ENCODE results near the gene B3GALT6.

B3GALT6 gene

DNA sequence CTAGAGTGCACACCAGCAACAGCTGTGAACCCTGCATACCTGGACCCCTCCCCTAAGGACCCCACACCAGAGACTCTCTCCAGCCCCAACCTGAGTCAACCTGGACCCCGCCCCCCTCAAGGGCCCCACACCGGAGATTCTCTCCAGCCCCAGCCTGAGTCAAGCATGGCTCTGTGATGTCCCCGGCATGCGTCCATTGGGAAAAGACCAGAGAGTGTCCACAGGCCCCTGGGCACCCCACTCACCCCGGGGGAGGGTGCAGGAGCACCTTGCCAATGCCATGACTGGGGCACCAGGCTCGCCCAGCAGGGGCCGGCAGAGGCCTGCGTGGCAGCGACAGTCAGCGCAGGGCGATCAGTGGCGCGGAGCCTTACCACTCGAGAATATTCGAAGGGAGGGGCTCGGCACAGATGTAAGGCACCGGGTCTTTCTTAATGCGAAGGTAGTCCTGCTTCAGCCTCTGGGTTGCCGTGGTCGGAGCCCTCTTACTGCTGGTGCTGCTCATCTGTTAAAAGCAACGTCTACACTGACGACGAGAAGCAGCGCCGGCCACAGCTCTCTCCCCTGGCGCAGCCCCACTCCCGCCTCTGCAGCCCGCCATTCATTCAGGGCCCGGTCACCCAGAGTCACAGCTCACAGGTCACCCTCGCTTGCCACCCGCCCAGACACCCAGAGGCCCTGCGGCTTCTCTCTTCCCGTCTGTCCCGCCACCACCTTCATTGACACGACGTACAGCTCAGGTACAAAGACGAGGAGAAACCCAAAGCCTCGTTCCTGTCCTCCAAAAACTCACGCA lies 35.6 kb downstream of the B3GALT6 start:
- TF ChIP-seq, protein P1, sequence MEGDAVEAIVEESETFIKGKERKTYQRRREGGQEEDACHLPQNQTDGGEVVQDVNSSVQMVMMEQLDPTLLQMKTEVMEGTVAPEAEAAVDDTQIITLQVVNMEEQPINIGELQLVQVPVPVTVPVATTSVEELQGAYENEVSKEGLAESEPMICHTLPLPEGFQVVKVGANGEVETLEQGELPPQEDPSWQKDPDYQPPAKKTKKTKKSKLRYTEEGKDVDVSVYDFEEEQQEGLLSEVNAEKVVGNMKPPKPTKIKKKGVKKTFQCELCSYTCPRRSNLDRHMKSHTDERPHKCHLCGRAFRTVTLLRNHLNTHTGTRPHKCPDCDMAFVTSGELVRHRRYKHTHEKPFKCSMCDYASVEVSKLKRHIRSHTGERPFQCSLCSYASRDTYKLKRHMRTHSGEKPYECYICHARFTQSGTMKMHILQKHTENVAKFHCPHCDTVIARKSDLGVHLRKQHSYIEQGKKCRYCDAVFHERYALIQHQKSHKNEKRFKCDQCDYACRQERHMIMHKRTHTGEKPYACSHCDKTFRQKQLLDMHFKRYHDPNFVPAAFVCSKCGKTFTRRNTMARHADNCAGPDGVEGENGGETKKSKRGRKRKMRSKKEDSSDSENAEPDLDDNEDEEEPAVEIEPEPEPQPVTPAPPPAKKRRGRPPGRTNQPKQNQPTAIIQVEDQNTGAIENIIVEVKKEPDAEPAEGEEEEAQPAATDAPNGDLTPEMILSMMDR (IDR thresholded peaks at IDR 0.05; ENCODE audit: low read depth, low read length), result no peak
- no peak for DNase-seq (ENCODE audit: extremely low read depth, low read depth)

DNA sequence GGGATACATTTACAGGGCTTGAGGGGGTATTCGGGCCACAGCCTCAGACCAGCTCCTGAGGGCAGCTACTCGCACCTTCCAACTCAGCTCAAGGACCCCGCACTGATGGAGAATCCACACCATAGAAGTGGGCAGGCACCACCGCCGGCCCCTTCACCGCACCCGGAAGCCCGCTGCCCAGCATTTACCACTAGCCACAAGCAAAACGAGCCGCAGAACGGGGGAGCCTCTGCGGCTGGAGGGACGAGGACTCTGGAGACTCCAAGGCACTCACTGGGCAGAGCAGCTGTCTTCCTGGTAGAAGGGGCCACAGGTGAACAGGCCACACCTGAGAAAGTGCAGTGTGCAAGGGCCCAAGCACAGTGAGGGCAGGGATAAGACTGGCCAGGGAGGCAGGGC lies 36.2 kb downstream of the B3GALT6 start:
- DNase-seq (ENCODE audit: extremely low read depth, low read depth), result no peak
- TF ChIP-seq, protein P1 (IDR thresholded peaks at IDR 0.05; ENCODE audit: low read depth, low read length), result no peak

DNA sequence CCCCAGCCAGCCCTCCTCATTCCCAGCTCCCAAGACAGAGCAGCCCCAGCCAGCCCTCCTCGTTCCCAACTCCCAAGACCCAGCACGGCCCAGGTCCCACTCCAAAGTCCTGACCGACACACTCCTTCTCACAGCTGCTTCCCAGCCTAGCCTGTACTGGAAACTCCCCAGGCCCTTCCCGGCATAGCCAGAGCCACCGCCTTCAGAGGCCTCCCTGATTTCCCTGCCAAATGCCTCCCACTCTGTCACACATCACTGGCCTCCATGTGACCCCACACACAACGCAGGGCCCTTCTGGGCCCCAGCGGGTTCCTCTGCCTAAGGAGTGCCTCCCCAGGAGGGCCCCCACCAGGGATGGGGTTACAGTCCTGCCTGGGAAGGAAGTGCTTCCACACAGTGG lies 38.8 kb downstream of the B3GALT6 start:
- TF ChIP-seq, protein P1 (IDR thresholded peaks at IDR 0.05; ENCODE audit: low read depth, low read length), result no peak
- DNase-seq (ENCODE audit: extremely low read depth, low read depth), result peak; percentile 35

DNA sequence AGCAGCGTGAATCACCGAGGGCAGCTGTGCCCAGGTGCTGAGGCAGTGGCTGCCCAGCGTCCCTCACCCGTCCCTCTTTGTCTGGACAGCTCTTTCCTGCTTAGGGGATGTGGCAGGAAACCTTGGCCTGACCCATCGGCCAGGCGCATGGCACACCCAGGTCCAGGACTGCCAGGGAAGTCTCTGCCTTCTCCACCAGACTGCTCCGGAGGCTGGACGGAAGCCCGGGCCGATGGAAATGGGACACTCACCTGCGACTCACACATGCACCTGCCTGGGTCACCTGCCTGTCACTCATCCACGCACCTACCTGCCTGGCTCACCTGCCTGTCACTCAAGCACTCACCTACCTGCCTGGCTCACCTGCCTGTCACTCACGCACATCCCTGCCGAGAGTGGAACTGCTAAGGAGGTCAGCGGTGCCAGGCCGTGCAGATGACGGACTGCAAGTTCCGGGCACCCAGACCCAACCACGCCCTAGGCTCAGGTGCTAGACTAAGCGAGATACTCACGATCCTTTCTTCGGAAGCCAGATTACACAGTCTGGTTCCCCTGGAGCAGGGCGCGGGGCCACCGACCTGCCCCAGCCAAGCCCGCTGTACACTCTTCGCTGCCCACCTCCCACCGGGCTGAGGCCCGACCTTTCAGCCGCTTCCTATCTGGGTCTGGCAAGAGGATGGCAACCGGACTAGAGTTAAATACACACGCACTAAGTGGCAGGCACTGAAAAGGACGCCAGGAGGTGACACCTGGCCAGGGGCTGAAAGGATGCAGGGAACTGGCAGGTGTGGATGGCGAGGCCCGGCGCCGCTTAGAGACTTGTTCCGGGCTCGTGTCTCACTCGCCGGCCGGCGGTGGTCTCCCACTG lies 40.5 kb downstream of the B3GALT6 start:
- no peak for DNase-seq (ENCODE audit: extremely low read depth, low read depth)
- TF ChIP-seq, protein P1 (IDR thresholded peaks at IDR 0.05; ENCODE audit: low read depth, low read length), result no peak

DNA sequence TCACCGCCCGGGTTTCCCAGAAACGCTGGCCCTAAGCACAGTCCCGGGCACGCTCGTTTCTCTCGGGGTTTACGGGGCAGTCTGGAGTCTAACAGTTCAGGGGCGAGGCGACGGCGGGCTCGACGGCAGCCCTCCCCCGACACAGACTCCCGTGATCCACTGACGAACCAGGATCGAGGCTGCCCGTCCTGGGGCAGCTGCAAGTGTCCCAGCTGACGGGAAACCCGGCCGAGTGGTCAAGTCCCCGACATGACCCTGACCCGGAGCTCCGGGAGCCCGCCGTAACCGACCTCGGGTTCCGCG lies 41.1 kb downstream of the B3GALT6 start:
- DNase-seq (ENCODE audit: extremely low read depth, low read depth), result no peak
- TF ChIP-seq, protein P1 (IDR thresholded peaks at IDR 0.05; ENCODE audit: low read depth, low read length), result no peak

DNA sequence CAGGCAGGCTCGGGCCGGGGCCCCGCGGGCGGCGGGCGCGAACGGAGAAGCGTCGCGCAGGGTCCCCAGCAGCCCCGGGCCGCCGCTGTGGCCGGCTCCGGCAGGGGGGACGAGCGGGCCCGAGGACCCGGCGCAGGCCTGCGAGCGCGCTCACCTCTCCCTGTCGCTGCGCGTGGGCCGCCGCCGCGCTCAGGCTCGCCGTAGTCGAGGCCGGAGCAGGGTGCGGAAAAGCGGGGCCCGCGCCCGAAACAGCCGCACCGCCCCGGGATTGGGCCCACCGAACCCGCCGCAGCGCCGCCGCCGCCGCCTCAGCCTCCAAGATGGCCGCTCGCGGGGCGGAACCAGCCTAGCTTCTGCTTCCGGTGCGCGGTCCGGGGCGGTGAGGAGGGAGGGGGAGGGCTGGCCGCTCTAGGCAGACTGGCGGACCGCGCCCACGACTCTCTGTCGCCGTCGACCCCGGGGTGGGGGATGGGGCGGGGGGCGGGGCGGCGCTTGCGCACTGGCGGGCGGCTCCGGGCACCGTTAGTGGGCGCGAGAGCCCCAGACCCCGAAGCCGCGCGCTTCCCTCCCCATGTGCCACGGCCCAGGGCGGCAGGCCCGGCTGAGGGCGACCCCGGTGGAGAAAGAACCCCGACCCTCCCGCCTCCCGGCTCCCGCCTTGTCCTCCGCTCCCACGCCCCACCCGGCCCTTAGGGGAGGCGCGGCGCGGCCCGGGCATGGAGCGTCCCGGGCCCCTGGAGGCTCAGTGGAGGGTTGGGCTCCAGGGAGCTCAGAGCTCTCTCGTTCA lies 41.7 kb downstream of the B3GALT6 start, which contains the start of gene UBE2J2:
UBE2J2 (minus strand) TSS at position 343 of the 787 bp plus-strand sequence. CDS start 5,862 bp downstream, outside the sequence.
- TF ChIP-seq, protein P1 (IDR thresholded peaks at IDR 0.05; ENCODE audit: low read depth, low read length), result no peak
- peak; percentile 86 for DNase-seq (ENCODE audit: extremely low read depth, low read depth)

All from AG09319 (cell line).